Measurements from ENCODE around the gene PGPEP1.

The PGPEP1 gene

GRCh38 chr19:18418483-18419194 is 78.2 kb downstream of the PGPEP1 start:
- peak; percentile 73 for DNase-seq (ENCODE audit: low spot score)

GRCh38 chr19:18419195-18419698 is 78.8 kb downstream of the PGPEP1 start, which contains the start of gene SSBP4:
Gene SSBP4 (plus strand): TSS chr19:18419398. CDS start chr19:18419649, 251 bp downstream.
- peak; percentile 83 for DNase-seq (ENCODE audit: low spot score)

Data from RKO (cell line).